ENCODE measurements around the gene PTMS. TPM values are rescaled to one million over a fixed set of nuclear protein-coding genes. Genes with fewer than 3 reads are reported as not detected.
"Not testable (repeated sequence)": the region's sequence is repeated elsewhere in the genome, so short reads cannot be mapped to it uniquely, and the experiment has no call there.

PTMS gene
- total and polyA plus RNA-seq, 2 experiments from 2014 or later = 180 to 315 TPM

DNA sequence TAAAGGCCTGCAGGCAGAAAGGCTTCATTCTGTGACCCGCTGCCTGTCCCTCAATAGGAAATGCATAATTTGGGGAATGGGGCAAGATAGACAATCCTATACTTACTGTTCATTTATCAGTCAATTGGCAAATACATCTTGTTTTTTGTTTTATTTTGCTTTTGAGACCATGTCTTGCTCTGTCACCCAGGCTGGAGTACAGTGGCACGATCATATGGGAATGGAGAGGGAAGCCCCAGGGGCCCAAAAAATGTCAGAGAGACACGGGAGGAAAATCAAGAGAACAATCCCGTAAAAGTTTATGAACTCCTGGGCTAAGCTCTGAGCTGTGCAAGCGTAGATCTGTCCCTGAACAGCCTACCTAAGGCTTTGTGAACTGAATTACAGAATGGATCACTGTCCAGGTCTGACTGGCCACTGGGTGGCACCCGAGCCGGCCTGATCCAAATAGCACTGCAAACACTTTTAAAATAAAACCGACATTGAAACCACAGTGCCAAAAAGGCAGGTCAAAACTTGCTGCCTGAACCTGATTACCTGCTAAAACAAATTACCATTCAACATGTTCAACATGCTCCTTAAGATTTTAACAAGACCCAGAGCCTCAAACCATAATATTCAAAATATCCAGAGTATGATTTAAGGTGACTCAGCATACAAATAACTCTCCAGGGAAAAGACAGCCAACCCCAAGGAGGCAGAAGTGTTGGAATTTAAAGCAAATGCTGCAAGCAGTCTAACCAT, 30.5 kb upstream of the PTMS start:
- DNase-seq (ENCODE audit: low spot score) = peak; percentile 75
- Histone ChIP-seq H4K20me1 (ENCODE audit: insufficient read depth, poor library complexity, severe bottlenecking) (no peaks in the 10 kb centered on the region), H2AFZ (no peak overlapping the region), H3K4me3 (no peak overlapping the region), H3K4me1 (ENCODE audit: insufficient read depth) (no peaks in the 10 kb centered on the region), H3K27ac (no peak overlapping the region), H3K4me2 (no peak overlapping the region), H3K27me3 (no peaks in the 10 kb centered on the region), H3K79me2 (no peaks in the 10 kb centered on the region), H3K9me2 (replicated peaks; ENCODE audit: insufficient read depth) (no peaks in the 10 kb centered on the region), H3K9me3 (ENCODE audit: low read depth) (no peaks in the 10 kb centered on the region), H3K36me3 (replicated peaks; ENCODE audit: insufficient read depth, low read depth) (no peaks in the 10 kb centered on the region)
- no peak for TF ChIP-seq EZH2phosphoT487 (IDR thresholded peaks at IDR 0.05; ENCODE audit: low read depth, severe bottlenecking, unreplicated experiment)
- TF ChIP-seq, protein P1, sequence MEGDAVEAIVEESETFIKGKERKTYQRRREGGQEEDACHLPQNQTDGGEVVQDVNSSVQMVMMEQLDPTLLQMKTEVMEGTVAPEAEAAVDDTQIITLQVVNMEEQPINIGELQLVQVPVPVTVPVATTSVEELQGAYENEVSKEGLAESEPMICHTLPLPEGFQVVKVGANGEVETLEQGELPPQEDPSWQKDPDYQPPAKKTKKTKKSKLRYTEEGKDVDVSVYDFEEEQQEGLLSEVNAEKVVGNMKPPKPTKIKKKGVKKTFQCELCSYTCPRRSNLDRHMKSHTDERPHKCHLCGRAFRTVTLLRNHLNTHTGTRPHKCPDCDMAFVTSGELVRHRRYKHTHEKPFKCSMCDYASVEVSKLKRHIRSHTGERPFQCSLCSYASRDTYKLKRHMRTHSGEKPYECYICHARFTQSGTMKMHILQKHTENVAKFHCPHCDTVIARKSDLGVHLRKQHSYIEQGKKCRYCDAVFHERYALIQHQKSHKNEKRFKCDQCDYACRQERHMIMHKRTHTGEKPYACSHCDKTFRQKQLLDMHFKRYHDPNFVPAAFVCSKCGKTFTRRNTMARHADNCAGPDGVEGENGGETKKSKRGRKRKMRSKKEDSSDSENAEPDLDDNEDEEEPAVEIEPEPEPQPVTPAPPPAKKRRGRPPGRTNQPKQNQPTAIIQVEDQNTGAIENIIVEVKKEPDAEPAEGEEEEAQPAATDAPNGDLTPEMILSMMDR (IDR thresholded peaks at IDR 0.05; ENCODE audit: poor library complexity) = peak; percentile 84
- WGBS (ENCODE audit: low lambda C conversion rate, missing lambda C conversion rate) = 42% methylated on average over 8 of the region's 8 CpGs

DNA sequence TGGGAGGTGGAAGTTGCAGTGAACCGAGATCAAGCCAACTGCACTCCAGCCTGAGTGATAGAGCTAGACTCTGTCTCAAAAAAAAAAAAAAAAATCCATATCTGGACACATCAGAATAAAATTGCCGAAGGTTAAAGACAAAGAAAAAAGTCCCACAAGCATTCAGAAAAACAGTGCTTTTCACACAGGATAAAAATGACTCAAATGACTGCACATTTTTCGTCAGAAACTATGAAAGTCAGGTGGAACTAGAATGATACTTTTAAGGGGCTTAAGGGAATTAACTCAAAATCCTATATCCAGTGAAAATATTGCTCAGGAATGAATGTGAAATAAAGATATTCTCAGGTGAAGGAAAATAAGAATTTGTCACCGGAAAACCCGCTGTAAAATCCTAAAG, 29.4 kb upstream of the PTMS start:
- no peak overlapping the region for H3K27ac ChIP-seq
- TF ChIP-seq, protein P1 (IDR thresholded peaks at IDR 0.05; ENCODE audit: poor library complexity) = no peak
- TF ChIP-seq EZH2 (IDR thresholded peaks at IDR 0.05; ENCODE audit: borderline replicate concordance) (no peak), EZH2phosphoT487 (IDR thresholded peaks at IDR 0.05; ENCODE audit: low read depth, severe bottlenecking, unreplicated experiment) (no peak)
- WGBS (ENCODE audit: low lambda C conversion rate, missing lambda C conversion rate) = 88% methylated on average over 5 of the region's 5 CpGs

DNA sequence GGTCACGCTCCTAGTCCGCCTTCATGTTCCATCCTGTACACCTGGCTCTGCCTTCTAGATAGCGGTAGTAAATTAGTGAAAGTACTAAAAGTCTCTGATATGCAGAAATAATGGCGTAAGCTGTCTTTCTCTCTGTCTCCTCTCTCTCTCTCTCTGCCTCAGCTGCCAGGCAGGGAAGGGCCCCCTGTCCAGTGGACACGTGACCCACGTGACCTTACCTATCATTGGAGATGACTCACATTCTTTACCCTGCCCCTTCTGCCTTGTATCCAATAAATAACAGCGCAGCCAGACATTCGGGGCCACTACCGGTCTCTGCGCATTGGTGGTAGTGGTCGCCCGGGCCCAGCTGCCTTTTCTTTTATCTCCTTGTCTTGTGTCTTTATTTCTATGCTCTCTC, 24.1 kb upstream of the PTMS start:
- not testable (repeated sequence) for H3K36me3 ChIP-seq (replicated peaks; ENCODE audit: insufficient read depth, low read depth); H3K4me2 ChIP-seq; H3K79me2 ChIP-seq; H3K27ac ChIP-seq; H4K20me1 ChIP-seq (ENCODE audit: insufficient read depth, poor library complexity, severe bottlenecking); H3K4me3 ChIP-seq; H2AFZ ChIP-seq; H3K9me3 ChIP-seq (ENCODE audit: low read depth); DNase-seq (ENCODE audit: low spot score); H3K27me3 ChIP-seq; H3K4me1 ChIP-seq (ENCODE audit: insufficient read depth); H3K9me2 ChIP-seq (replicated peaks; ENCODE audit: insufficient read depth)
- WGBS (ENCODE audit: low lambda C conversion rate, missing lambda C conversion rate) = 88% methylated on average over 12 of the region's 12 CpGs

More for the DNA sequence above, 29.4 kb upstream of the PTMS start:
- Histone ChIP-seq H3K79me2 (no peaks in the 10 kb centered on the region), H2AFZ (no peak overlapping the region), H3K4me3 (no peak overlapping the region), H3K9me2 (replicated peaks; ENCODE audit: insufficient read depth) (no peaks in the 10 kb centered on the region), H3K4me2 (no peak overlapping the region), H3K36me3 (replicated peaks; ENCODE audit: insufficient read depth, low read depth) (no peaks in the 10 kb centered on the region), H3K9me3 (ENCODE audit: low read depth) (no peaks in the 10 kb centered on the region), H3K27me3 (no peaks in the 10 kb centered on the region), H4K20me1 (ENCODE audit: insufficient read depth, poor library complexity, severe bottlenecking) (no peaks in the 10 kb centered on the region), H3K4me1 (ENCODE audit: insufficient read depth) (no peaks in the 10 kb centered on the region)
- no peak for DNase-seq (ENCODE audit: low spot score)

DNA sequence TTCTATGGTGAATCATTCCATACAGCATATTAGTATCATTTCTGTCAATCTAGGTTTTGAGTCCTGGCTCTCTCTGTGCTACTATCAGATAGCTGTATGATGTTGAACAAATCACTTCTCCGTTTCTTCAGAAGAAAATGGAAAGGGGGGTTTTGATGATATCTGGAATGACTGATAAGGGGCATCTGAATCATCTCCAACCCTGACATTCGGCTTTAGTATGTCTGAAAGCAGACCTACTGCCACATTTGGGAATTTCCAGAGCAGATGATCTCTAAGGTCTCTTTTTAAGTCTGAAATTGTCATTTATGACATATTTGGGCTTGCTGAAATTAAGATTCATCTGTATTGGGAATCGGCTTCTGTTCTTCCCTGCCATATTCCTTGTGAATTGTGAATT, 23.3 kb upstream of the PTMS start:
- TF ChIP-seq, protein P1 (IDR thresholded peaks at IDR 0.05; ENCODE audit: poor library complexity) = no peak
- TF ChIP-seq EZH2 (IDR thresholded peaks at IDR 0.05; ENCODE audit: borderline replicate concordance) (no peak), EZH2phosphoT487 (IDR thresholded peaks at IDR 0.05; ENCODE audit: low read depth, severe bottlenecking, unreplicated experiment) (no peak)
- Histone ChIP-seq H2AFZ (no peak overlapping the region), H3K27ac (no peak overlapping the region), H3K4me3 (no peak overlapping the region), H3K4me1 (ENCODE audit: insufficient read depth) (no peaks in the 10 kb centered on the region), H3K79me2 (no peaks in the 10 kb centered on the region), H3K36me3 (replicated peaks; ENCODE audit: insufficient read depth, low read depth) (no peaks in the 10 kb centered on the region), H3K9me3 (ENCODE audit: low read depth) (no peaks in the 10 kb centered on the region), H3K4me2 (no peak overlapping the region), H4K20me1 (ENCODE audit: insufficient read depth, poor library complexity, severe bottlenecking) (no peaks in the 10 kb centered on the region), H3K9me2 (replicated peaks; ENCODE audit: insufficient read depth) (no peaks in the 10 kb centered on the region), H3K27me3 (no peaks in the 10 kb centered on the region)
- DNase-seq (ENCODE audit: low spot score) = no peak
- WGBS (ENCODE audit: low lambda C conversion rate, missing lambda C conversion rate) = 61% methylated on average over 3 of the region's 3 CpGs

DNA sequence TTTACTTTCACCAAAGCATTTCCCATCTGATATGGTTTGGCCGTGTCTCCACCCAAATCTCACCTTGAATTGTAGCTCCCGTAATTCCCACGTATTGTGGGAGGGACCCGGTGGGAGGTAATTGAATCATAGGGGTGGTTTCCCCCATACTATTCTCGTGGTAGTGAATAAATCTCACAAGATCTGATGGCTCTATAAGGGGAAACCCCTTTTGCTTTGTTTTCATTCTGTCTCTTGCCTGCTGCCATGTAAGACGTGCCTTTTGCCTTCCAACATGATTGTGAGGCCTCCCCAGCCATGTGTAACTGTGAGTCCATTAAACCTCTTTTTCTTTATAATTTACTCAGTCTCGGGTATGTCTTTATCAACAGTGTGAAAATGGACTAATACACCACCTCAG, 22.9 kb upstream of the PTMS start:
- 66% methylated on average over 7 of the region's 7 CpGs for WGBS (ENCODE audit: low lambda C conversion rate, missing lambda C conversion rate)
- DNase-seq (ENCODE audit: low spot score); H3K4me2 ChIP-seq; H3K27me3 ChIP-seq; H4K20me1 ChIP-seq (ENCODE audit: insufficient read depth, poor library complexity, severe bottlenecking); H3K4me3 ChIP-seq; H2AFZ ChIP-seq; H3K79me2 ChIP-seq; H3K9me3 ChIP-seq (ENCODE audit: low read depth); H3K4me1 ChIP-seq (ENCODE audit: insufficient read depth); H3K27ac ChIP-seq; H3K36me3 ChIP-seq (replicated peaks; ENCODE audit: insufficient read depth, low read depth); H3K9me2 ChIP-seq (replicated peaks; ENCODE audit: insufficient read depth): not testable (repeated sequence)
